Type B pancreatic cell (in vitro differentiated cells): ENCODE results near the gene OR6S1. TPM values are rescaled to one million over a fixed set of nuclear protein-coding genes. Genes with fewer than 3 reads are reported as not detected.

Experiments
- DNase-seq: peaks from one replicate; pipeline ENCODE4 v3.0.0; 2021; ENCODE audit warnings: mixed read lengths; ENCODE audit not compliant: unreplicated experiment; ENCODE audit errors: extremely low spot score
- H3K27ac Mint-ChIP-seq: 2 replicates; pipeline ENCODE4 v1.8.0; 2021; ENCODE audit warnings: mild to moderate bottlenecking, mixed read lengths
- H3K27me3 Mint-ChIP-seq: 2 replicates; pipeline ENCODE4 v1.8.0; 2021; ENCODE audit warnings: mixed read lengths
- H3K36me3 Mint-ChIP-seq: 2 replicates; pipeline ENCODE4 v1.8.0; 2021; ENCODE audit warnings: mixed read lengths
- H3K4me1 Mint-ChIP-seq: one replicate; pipeline ENCODE4 v1.8.0; 2021; ENCODE audit warnings: mixed read lengths; ENCODE audit not compliant: unreplicated experiment
- H3K4me3 Mint-ChIP-seq: 2 replicates; pipeline ENCODE4 v1.8.0; 2021; ENCODE audit warnings: mild to moderate bottlenecking, mixed read lengths
- H3K9me3 Mint-ChIP-seq: 2 replicates; pipeline ENCODE4 v1.8.0; 2021; ENCODE audit warnings: mixed read lengths
- total RNA-seq: library from RNA; stranded (reverse); gene quantifications from 2 replicates; pipeline ENCODE4 v1.2.1, GENCODE V29; 2021; ENCODE audit warnings: low replicate concordance
- TF ChIP-seq, protein P1 (sequence below): fragments of 200-600 bp; sonication (generic); conservative IDR thresholded peaks from 2 replicates; pipeline ENCODE4 v1.5.0; 2021; ENCODE audit warnings: antibody characterized with exemption, mild to moderate bottlenecking

The OR6S1 gene
- total RNA-seq, 1 donor from 2014 or later = not detected

DNA sequence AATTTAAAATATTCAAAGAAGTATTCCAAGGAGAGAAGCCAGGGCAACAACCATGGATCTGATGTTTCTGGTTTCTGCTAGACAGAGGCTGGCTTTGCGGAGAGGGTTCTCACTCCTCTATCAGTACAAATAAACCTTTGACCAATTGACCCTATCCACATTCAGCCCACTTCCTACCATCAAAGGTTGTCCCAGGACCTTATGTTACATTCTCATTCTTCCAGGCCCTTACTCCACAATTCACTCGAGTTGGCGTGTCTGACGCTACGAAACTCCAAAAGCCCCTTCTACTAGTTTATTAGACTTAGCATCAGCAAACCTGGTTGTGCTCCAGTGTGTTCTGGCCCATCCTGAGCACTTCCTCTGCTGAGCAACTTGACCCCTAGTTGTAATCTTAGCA is 25.5 kb downstream of the OR6S1 start:
- Mint-ChIP-seq H3K9me3 (no peaks in the 10 kb centered on the region), H3K27me3 (peaks cover 11% of the 10 kb centered on the region), H3K4me3 (peak overlapping the region; percentile 4), H3K27ac (no peak overlapping the region), H3K4me1 (peaks cover 5% of the 10 kb centered on the region), H3K36me3 (no peaks in the 10 kb centered on the region)
- TF ChIP-seq, protein P1, sequence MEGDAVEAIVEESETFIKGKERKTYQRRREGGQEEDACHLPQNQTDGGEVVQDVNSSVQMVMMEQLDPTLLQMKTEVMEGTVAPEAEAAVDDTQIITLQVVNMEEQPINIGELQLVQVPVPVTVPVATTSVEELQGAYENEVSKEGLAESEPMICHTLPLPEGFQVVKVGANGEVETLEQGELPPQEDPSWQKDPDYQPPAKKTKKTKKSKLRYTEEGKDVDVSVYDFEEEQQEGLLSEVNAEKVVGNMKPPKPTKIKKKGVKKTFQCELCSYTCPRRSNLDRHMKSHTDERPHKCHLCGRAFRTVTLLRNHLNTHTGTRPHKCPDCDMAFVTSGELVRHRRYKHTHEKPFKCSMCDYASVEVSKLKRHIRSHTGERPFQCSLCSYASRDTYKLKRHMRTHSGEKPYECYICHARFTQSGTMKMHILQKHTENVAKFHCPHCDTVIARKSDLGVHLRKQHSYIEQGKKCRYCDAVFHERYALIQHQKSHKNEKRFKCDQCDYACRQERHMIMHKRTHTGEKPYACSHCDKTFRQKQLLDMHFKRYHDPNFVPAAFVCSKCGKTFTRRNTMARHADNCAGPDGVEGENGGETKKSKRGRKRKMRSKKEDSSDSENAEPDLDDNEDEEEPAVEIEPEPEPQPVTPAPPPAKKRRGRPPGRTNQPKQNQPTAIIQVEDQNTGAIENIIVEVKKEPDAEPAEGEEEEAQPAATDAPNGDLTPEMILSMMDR = no peak
- DNase-seq = peak; percentile 34

DNA sequence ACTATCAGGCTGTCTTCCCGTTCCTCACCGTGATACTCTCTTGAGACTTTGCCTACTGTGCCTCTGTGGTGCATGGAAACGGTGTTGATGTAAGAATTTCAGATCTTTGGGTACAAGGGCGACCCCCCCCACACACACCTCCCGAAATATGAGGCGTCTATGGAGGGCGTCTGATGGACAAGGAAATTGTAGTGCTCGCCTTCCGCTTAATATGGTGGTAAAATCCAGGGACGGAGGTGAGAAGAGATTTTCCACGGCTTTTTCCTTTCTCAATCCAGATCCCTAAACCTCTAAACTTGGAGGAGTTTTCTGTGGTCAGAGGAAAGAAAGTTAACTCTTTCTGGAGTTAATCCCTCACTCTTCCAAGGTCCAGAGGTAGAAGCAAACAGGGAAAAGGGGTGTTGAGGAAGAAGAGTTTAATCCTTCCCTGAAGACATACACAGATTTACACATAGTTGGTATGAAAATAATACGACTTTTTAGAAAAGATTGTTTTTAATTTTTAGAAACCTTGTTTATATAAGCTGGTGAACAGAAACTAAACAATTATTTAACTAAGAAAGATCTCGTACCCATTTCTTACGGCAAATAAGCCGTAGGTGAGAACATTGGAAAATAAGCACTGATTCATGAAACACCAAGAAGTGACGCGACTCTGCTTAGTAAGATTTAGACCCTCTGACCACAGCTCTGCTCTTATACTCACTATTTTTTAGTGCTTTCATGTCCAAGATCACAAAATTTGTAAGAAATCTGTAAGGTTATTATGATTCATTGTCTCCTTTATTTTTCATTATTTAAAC is 27.3 kb downstream of the OR6S1 start:
- TF ChIP-seq, protein P1 = no peak
- H3K4me3 Mint-ChIP-seq = no peak overlapping the region
- H3K4me1 Mint-ChIP-seq = peaks cover 5% of the 10 kb centered on the region
- no peak for DNase-seq
- no peaks in the 10 kb centered on the region for H3K9me3 Mint-ChIP-seq
- H3K36me3 Mint-ChIP-seq = no peaks in the 10 kb centered on the region
- H3K27ac Mint-ChIP-seq = no peak overlapping the region
- H3K27me3 Mint-ChIP-seq = peaks cover 7% of the 10 kb centered on the region

DNA sequence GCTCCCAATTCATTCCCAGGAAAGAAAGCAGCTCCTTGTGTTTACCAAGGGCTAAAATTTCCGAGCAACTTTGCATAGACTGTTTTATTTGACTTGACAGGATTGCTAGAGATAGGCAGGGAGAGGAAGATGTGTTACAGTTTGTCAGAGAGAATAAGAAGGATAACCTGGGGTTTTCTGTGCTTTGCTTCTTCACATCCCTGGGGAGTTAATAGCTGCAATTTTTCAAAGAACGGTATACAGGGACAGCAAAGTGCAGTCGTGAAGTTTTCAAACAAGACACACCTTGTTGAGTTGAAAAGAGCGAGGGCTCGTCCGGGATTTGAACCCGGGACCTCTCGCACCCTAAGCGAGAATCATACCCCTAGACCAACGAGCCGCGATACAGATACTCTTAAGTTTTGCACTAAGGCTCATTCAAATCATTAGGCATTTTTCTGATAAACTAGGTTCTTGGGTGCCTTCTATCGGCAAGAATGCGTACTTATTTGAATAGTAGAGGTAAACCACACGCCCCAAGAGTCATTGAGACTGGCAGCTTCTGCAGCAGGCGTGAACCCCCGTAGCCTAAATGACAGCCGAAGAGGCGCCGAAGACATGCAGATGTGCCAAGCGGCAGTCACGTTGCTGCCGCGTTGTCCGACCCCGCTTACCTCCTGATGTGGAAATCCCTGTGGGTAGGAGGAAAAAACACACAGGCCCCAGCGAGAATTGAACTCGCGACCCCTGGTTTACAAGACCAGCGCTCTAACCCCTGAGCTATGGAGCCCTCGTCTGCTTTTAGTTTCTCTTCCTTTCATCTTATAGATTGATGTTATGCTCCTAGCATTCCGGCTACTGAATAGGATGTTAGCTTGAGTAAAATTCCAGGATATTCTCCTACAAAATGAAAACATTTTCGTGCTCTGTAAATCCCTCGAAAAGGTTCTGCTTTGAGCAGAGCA is 28.1 kb downstream of the OR6S1 start:
- Mint-ChIP-seq H3K9me3 (no peaks in the 10 kb centered on the region), H3K4me3 (no peak overlapping the region), H3K27ac (no peak overlapping the region), H3K4me1 (peaks cover 5% of the 10 kb centered on the region), H3K36me3 (no peaks in the 10 kb centered on the region), H3K27me3 (no peaks in the 10 kb centered on the region)
- TF ChIP-seq, protein P1 = peak; percentile 80
- DNase-seq = peak; percentile 82

DNA sequence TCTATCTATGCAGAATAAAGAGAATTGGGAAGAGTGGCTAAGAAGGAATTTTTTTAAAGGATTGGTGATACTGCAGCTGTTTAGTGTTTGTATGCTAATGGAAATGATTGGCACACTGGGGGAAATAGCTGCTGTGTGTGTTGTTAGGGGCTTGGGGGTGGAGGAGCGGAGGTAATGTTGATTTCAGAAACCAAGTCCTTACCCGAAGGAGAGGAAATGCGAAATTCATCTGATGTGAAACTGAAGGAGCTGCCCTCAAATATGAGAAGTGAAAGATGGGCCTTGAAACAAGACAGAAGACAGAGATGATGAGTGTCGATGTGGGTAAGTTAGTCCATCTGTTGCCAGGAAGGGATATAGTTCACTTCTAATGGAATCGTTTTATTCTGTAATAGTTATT is 29.1 kb downstream of the OR6S1 start:
- no peak overlapping the region for H3K27ac Mint-ChIP-seq
- H3K36me3 Mint-ChIP-seq = no peaks in the 10 kb centered on the region
- TF ChIP-seq, protein P1 = no peak
- no peak overlapping the region for H3K4me3 Mint-ChIP-seq
- peaks cover 2% of the 10 kb centered on the region for H3K27me3 Mint-ChIP-seq
- H3K4me1 Mint-ChIP-seq = peaks cover 5% of the 10 kb centered on the region
- DNase-seq = no peak
- no peaks in the 10 kb centered on the region for H3K9me3 Mint-ChIP-seq

DNA sequence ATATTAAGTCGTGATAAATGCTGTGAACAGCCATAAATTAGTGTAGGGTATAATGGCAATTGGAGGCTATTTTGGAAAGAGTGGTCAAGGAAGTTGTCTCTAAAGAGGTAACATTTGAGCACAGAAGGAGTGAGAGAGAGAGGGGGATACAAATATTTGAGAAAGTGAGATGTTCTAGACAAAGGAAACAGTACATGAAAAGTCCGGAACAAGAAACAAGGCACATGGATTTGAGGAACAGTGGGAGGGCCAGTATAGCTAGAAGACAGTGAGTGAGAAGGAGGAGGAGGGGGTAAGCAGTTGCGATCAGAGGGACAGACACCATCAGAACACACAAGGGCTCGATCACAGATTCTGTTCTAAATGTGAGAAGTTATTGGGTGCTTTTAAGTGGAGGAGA is 30.2 kb downstream of the OR6S1 start:
- Mint-ChIP-seq H3K4me1 (peaks cover 5% of the 10 kb centered on the region), H3K27me3 (peaks cover 2% of the 10 kb centered on the region), H3K36me3 (no peaks in the 10 kb centered on the region), H3K27ac (no peak overlapping the region), H3K9me3 (no peaks in the 10 kb centered on the region), H3K4me3 (no peak overlapping the region)
- no peak for DNase-seq
- TF ChIP-seq, protein P1 = no peak
